Colonic mucosa (tissue), 4 donors: ENCODE data around the gene KIF26A. TPM values are rescaled to one million over a fixed set of nuclear protein-coding genes. Genes with fewer than 3 reads are reported as not detected.

Source experiments
- DNase-seq: peaks from one replicate; pipeline ENCODE4 v3.0.0-alpha.2; 2020
- H3K27ac ChIP-seq: fragments of 200-600 bp; one replicate; pipeline ENCODE4 v1.8.0; 2021
- H3K27me3 ChIP-seq: fragments of 200-600 bp; one replicate; pipeline ENCODE4 v1.8.0; 2021
- H3K36me3 ChIP-seq: fragments of 200-600 bp; one replicate; pipeline ENCODE4 v1.8.0; 2021
- H3K4me1 ChIP-seq: fragments of 200-600 bp; one replicate; pipeline ENCODE4 v1.8.0; 2021; ENCODE audit warnings: mild to moderate bottlenecking
- H3K4me3 ChIP-seq: fragments of 200-600 bp; one replicate; pipeline ENCODE4 v1.8.0; 2021
- H3K9ac ChIP-seq, 2 donors: one replicate each; pipeline ENCODE4 v1.7.0; 2013; ENCODE audit warnings: control low read depth in 2 of 2, low read depth in 2 of 2, low read length in 2 of 2
- H3K9me3 ChIP-seq: fragments of 200-600 bp; one replicate; pipeline ENCODE4 v1.8.0; 2021
- CTCF ChIP-seq: fragments of 200-600 bp; IDR thresholded peaks from one replicate; pipeline ENCODE4 v1.8.0; 2022; ENCODE audit warnings: antibody characterized with exemption, mild to moderate bottlenecking
- intact Hi-C: fragments of 100-400 bp; cut with DNase I; formaldehyde crosslinking; loops from one replicate; pipeline ENCODE4 v1.14.1; 2022
- total RNA-seq, 2 donors: library from RNA; stranded (reverse); fragmentation: NEBNext Ultra II Directional in 1 of 2; extraction: Animal tissue kit (Norgen Biotek cat#: 25700) in 1 of 2; gene quantifications; one replicate each; pipeline ENCODE4 v1.2.1, GENCODE V29; 2021
- donor health status: healthy.
- donor health status: DM: no; HTN: no; CAD: no.
- donor health status: DM: no; HTN: no; CAD: no.

KIF26A gene
- total RNA-seq, 2 donors from 2014 or later: 6.6 to 20.0 TPM

DNA sequence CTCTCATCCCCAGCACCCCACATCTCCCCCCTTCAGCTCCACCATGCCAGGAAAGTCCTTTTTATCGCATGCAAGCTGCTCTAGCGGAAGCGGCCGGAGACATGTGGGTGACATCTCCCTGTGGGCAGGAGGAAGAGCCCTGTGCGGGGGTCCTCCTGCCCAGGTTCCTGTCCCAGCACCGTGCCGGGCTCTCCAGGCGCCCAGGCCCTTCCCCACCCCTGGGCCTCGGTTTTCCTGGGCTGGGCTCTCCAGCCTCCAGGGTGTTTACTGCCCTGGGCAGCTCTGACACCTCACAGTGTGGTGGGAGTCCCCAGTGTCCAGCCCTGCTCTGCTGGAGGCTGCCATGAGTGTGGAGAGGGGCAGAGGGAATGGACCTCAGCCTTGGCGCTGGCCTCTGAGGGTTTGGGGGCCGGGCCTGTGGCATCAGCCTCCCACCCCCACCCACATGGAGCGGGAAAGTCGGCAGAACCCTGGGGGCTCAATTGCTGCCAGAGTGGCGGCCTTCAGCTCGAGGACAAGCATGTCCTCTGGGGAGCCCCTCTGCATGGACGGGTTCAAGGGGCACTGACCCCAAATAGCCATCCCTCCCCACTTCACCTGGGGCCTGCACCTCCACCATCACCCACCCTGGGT lies 36.0 kb upstream of the KIF26A start:
- Histone ChIP-seq H3K27ac (no peak overlapping the region), H3K27me3 (no peaks in the 10 kb centered on the region), H3K4me3 (no peak overlapping the region), H3K36me3 (no peaks in the 10 kb centered on the region), H3K9ac (no peak overlapping the region), H3K9me3 (no peaks in the 10 kb centered on the region), H3K4me1 (peaks cover 32% of the 10 kb centered on the region)
- no peak for DNase-seq
- intact Hi-C loops: no loop called here
- TF ChIP-seq CTCF: no peak

GRCh38 chr14:104103061-104103445 lies 35.3 kb upstream of the KIF26A start:
- DNase-seq: no peak
- peaks cover 32% of the 10 kb centered on the region for H3K4me1 ChIP-seq
- no peak overlapping the region for H3K27ac ChIP-seq
- H3K4me3 ChIP-seq: no peak overlapping the region
- H3K36me3 ChIP-seq: no peaks in the 10 kb centered on the region
- TF ChIP-seq CTCF: no peak
- no peaks in the 10 kb centered on the region for H3K27me3 ChIP-seq
- no peaks in the 10 kb centered on the region for H3K9me3 ChIP-seq
- H3K9ac ChIP-seq: no peak overlapping the region
- intact Hi-C loops: no loop called here

DNA sequence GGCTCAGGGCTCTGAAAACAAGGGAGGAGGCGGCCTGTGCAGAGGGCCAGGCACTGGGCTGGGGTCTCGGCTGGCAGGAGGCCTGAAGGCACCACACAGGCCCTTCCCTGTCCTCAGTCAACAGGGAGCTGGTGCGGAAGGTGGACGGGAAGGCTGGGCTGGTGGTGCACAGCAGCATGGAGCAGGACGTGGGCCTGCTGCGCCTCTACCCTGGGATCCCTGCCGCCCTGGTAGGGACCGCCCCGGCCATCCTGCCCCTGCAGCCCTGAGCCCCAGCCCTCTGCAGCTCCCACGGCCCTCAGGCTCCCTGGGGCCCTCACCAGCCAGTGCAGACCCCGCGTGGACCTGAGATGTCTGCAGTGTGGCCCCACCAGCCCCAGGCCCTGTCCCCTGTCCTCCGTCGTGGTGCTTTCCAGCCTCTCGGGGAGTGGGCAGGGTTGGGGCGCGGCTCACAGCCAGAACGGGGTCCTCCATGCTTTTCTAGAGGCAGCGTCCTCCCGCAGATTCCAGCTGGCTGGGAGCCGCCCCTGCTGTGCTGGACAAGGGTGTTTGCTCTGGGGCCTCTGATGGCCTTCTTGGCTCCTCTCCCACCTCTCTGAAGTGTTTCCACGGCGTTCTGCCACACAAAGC lies 34.8 kb upstream of the KIF26A start:
- Histone ChIP-seq H3K9ac (no peak overlapping the region), H3K4me3 (no peak overlapping the region), H3K27me3 (no peaks in the 10 kb centered on the region), H3K9me3 (no peaks in the 10 kb centered on the region), H3K4me1 (peaks cover 32% of the 10 kb centered on the region), H3K27ac (no peak overlapping the region), H3K36me3 (no peaks in the 10 kb centered on the region)
- TF ChIP-seq CTCF: no peak
- no peak for DNase-seq
- intact Hi-C loops: no loop called here

- intact Hi-C loops: no loop called here
- no peak overlapping the region for H3K27ac ChIP-seq
Measured at GRCh38 chr14:104104076-104104901, 34.1 kb upstream of the KIF26A start.

More at GRCh38 chr14:104104076-104104901, 34.1 kb upstream of the KIF26A start:
- H3K9me3 ChIP-seq: no peaks in the 10 kb centered on the region
- H3K36me3 ChIP-seq: no peaks in the 10 kb centered on the region
- no peak overlapping the region for H3K4me3 ChIP-seq
- H3K4me1 ChIP-seq: peaks cover 32% of the 10 kb centered on the region
- no peaks in the 10 kb centered on the region for H3K27me3 ChIP-seq
- DNase-seq: peak; percentile 38
- no peak for TF ChIP-seq CTCF
- no peak overlapping the region for H3K9ac ChIP-seq
